ENCODE results near the gene WDFY3. TPM values are rescaled to one million over a fixed set of nuclear protein-coding genes. Genes with fewer than 3 reads are reported as not detected.

WDFY3 gene
- total RNA-seq, 1 donor from 2014 or later, result 55.8 TPM

DNA sequence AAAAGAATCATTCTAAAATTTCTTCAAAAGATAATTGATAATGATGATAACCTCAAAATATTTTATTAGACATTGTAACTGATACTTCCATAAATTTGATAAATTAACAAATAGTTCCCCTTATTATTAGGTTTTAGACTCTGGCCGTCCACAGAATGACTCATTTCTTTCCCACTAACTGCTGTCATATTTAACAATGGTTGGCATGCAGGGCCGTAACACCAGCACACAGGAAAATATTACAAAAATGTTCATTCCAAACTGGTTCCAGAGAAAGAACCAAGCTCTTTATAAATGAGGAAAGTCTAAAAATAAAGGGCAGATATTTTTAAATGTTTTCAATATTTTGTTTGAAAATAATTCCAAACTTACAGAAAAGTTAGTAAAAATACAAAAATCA is 28.2 kb downstream of the WDFY3 start:
- Histone ChIP-seq H4K20me1 (ENCODE audit: low read depth) (no peaks in the 10 kb centered on the region), H3K4me1 (peaks cover 2% of the 10 kb centered on the region), H3K27me3 (no peaks in the 10 kb centered on the region), H3F3A (ENCODE audit: low read depth) (peaks cover 4% of the 10 kb centered on the region), H3K79me2 (ENCODE audit: low read depth) (peaks cover 100% of the 10 kb centered on the region), H2AFZ (replicated peaks) (no peak overlapping the region), H3K9me3 (ENCODE audit: low read depth) (peaks cover 14% of the 10 kb centered on the region), H3K9ac (no peak overlapping the region), H3K36me3 (peaks cover 19% of the 10 kb centered on the region), H3K4me3 (no peak overlapping the region), H3K27ac (no peak overlapping the region), H3K4me2 (no peak overlapping the region)
- TF ChIP-seq EZH2phosphoT487 (IDR thresholded peaks at IDR 0.05), result no peak
- TF ChIP-seq, protein P1, sequence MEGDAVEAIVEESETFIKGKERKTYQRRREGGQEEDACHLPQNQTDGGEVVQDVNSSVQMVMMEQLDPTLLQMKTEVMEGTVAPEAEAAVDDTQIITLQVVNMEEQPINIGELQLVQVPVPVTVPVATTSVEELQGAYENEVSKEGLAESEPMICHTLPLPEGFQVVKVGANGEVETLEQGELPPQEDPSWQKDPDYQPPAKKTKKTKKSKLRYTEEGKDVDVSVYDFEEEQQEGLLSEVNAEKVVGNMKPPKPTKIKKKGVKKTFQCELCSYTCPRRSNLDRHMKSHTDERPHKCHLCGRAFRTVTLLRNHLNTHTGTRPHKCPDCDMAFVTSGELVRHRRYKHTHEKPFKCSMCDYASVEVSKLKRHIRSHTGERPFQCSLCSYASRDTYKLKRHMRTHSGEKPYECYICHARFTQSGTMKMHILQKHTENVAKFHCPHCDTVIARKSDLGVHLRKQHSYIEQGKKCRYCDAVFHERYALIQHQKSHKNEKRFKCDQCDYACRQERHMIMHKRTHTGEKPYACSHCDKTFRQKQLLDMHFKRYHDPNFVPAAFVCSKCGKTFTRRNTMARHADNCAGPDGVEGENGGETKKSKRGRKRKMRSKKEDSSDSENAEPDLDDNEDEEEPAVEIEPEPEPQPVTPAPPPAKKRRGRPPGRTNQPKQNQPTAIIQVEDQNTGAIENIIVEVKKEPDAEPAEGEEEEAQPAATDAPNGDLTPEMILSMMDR (IDR thresholded peaks at IDR 0.05), result no peak
- TF ChIP-seq EZH2 (IDR thresholded peaks at IDR 0.05), result no peak
- H3K9me3 Mint-ChIP-seq, result peaks cover 35% of the 10 kb centered on the region
- H3K27ac Mint-ChIP-seq, result no peak overlapping the region
- peaks cover 24% of the 10 kb centered on the region for H3K36me3 Mint-ChIP-seq
- no peak for DNase-seq (ENCODE audit: low spot score)
- H3K27me3 Mint-ChIP-seq (ENCODE audit: insufficient read depth, low read depth), result peaks cover 2% of the 10 kb centered on the region
- H3K4me3 Mint-ChIP-seq, result no peak overlapping the region
- peaks cover 6% of the 10 kb centered on the region for H3K4me1 Mint-ChIP-seq

DNA sequence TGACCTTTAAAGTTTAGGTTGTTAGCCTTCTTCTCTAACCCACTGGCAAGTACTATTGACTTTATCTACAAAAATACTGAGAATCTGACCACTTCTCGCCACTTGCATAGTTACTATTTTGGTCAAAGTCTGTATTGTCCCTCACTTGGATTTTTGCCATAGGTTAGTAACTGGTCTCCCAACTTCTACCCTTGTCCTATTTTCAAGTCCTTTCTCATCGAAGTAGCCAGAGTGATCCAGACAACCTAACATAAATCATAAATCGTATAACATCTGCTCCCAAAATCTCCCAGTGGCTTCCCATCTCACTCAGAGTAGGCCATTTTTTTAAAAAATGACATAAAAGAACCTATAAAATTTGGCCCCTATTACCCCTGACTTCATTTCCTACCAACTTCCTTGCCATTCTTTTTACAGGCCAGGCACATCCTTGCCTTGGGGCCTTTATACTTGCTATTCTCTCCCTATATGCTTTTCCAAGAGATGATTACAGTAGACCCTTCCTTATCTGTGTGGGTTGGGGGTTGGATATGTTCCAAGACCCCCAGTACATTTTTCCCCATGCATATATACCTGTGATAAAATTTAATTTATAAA is 29.0 kb downstream of the WDFY3 start:
- H3K9ac ChIP-seq, result no peak overlapping the region
- H3K36me3 Mint-ChIP-seq, result peaks cover 18% of the 10 kb centered on the region
- H2AFZ ChIP-seq (replicated peaks), result no peak overlapping the region
- no peak overlapping the region for H3K4me2 ChIP-seq
- peaks cover 13% of the 10 kb centered on the region for H3K36me3 ChIP-seq
- no peaks in the 10 kb centered on the region for H3K27me3 Mint-ChIP-seq (ENCODE audit: insufficient read depth, low read depth)
- peaks cover 14% of the 10 kb centered on the region for H3K9me3 ChIP-seq (ENCODE audit: low read depth)
- H3K79me2 ChIP-seq (ENCODE audit: low read depth), result peaks cover 100% of the 10 kb centered on the region
- H3K4me3 Mint-ChIP-seq, result no peak overlapping the region
- H3K4me1 Mint-ChIP-seq, result peaks cover 8% of the 10 kb centered on the region
- peaks cover 10% of the 10 kb centered on the region for H3K4me1 ChIP-seq
- no peaks in the 10 kb centered on the region for H3K27me3 ChIP-seq
- H3K27ac Mint-ChIP-seq, result no peak overlapping the region
- H3K27ac ChIP-seq, result no peak overlapping the region
- H3K9me3 Mint-ChIP-seq, result peaks cover 28% of the 10 kb centered on the region
- H4K20me1 ChIP-seq (ENCODE audit: low read depth), result no peaks in the 10 kb centered on the region
- H3F3A ChIP-seq (ENCODE audit: low read depth), result peaks cover 12% of the 10 kb centered on the region
- TF ChIP-seq EZH2phosphoT487 (IDR thresholded peaks at IDR 0.05) (no peak), EZH2 (IDR thresholded peaks at IDR 0.05) (no peak)
- TF ChIP-seq, protein P1 (IDR thresholded peaks at IDR 0.05), result no peak
- H3K4me3 ChIP-seq, result no peak overlapping the region
- DNase-seq (ENCODE audit: low spot score), result no peak

DNA sequence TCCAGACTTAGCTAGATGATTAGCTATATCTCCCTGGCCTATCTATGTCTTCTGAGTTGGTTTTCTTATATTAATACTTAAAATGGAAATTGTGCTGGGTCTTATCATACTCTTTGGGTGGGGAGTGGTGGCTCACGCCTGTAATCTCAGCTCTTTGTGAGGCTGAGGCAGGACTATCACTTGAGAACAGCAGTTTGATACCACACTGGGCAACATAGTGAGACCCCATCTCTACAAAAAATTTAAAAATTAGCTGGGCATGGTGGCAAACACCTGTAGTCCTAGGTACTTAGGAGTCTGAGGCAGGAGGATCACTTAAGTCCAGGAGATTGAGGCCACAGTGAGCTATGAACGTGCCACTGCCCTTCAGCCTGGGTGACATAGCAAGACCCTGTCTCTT is 30.4 kb downstream of the WDFY3 start:
- no peaks in the 10 kb centered on the region for H3K27me3 Mint-ChIP-seq (ENCODE audit: insufficient read depth, low read depth)
- H3K27ac ChIP-seq, result no peak overlapping the region
- no peaks in the 10 kb centered on the region for H4K20me1 ChIP-seq (ENCODE audit: low read depth)
- no peak for DNase-seq (ENCODE audit: low spot score)
- peaks cover 21% of the 10 kb centered on the region for H3K4me1 Mint-ChIP-seq
- H3K4me1 ChIP-seq, result peaks cover 23% of the 10 kb centered on the region
- TF ChIP-seq, protein P1 (IDR thresholded peaks at IDR 0.05), result no peak
- TF ChIP-seq EZH2 (IDR thresholded peaks at IDR 0.05), result no peak
- no peak for TF ChIP-seq EZH2phosphoT487 (IDR thresholded peaks at IDR 0.05)
- no peak overlapping the region for H3K4me3 ChIP-seq
- peaks cover 86% of the 10 kb centered on the region for H3K79me2 ChIP-seq (ENCODE audit: low read depth)
- no peak overlapping the region for H3K27ac Mint-ChIP-seq
- no peak overlapping the region for H3K4me2 ChIP-seq
- H2AFZ ChIP-seq (replicated peaks), result no peak overlapping the region
- no peak overlapping the region for H3K4me3 Mint-ChIP-seq
- H3K9ac ChIP-seq, result no peak overlapping the region
- H3K9me3 Mint-ChIP-seq, result peaks cover 16% of the 10 kb centered on the region
- peaks cover 8% of the 10 kb centered on the region for H3K9me3 ChIP-seq (ENCODE audit: low read depth)
- peaks cover 26% of the 10 kb centered on the region for H3F3A ChIP-seq (ENCODE audit: low read depth)
- no peaks in the 10 kb centered on the region for H3K27me3 ChIP-seq
- H3K36me3 Mint-ChIP-seq, result peaks cover 11% of the 10 kb centered on the region
- H3K36me3 ChIP-seq, result peaks cover 4% of the 10 kb centered on the region
